Measurements from ENCODE around the gene LMAN1. TPM values are rescaled to one million over a fixed set of nuclear protein-coding genes. Genes with fewer than 3 reads are reported as not detected.

Gene LMAN1, protein sequence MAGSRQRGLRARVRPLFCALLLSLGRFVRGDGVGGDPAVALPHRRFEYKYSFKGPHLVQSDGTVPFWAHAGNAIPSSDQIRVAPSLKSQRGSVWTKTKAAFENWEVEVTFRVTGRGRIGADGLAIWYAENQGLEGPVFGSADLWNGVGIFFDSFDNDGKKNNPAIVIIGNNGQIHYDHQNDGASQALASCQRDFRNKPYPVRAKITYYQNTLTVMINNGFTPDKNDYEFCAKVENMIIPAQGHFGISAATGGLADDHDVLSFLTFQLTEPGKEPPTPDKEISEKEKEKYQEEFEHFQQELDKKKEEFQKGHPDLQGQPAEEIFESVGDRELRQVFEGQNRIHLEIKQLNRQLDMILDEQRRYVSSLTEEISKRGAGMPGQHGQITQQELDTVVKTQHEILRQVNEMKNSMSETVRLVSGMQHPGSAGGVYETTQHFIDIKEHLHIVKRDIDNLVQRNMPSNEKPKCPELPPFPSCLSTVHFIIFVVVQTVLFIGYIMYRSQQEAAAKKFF
- 68.4 TPM for total RNA-seq

DNA sequence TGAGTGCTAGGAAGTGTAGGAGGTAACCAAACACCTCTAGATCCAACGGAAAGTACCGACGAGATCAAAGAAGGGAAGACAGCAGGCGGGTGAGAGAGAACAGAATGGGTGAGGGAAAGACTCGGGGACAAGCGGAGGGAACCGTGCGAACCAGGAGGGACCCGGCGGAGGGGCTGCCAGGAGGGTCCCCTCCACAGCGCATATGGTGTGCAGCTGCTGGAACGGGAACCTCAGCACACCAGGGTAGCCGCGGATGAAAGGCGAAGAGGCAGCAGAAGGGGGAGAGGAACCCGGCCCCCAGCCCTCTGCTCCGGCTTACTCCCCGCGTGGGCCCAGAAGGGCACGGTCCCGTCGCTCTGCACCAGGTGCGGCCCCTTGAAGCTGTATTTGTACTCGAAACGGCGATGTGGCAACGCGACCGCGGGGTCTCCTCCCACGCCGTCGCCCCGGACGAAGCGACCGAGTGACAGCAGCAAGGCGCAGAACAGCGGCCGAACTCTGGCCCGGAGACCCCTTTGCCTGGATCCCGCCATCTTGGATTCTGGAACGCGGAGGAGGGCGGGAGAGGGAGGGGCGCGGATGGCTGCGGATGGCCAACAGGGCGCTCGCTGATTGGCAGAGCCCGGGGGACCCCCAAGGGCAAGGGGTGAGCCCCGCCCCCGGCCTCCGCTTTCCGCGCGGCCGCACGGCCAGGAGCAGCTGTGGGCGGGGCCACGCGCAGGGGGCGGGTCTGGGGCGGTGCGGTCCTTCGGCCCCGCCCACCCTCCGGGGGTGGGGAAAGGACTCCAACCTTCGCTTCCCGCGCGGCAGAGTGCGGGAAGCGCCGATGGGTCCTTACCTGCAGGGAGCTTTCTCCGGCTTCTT, at the start of gene LMAN1:
Gene LMAN1 (minus strand): TSS at position 554 of the 864 bp plus-strand sequence. CDS start 21 bp downstream, at position 533.
- Histone ChIP-seq H3K4me3 (ENCODE audit: low read length in 3 of 3) (peak within 1 kb of the TSS; percentile 92 to 96 (median 95)), H3K36me3 (ENCODE audit: control insufficient read depth in 3 of 3, insufficient read depth in 3 of 3, low read length in 3 of 3) (peaks cover 9 to 10% (median 10%) of the 10 kb centered on the region in 3 donors), H3K4me1 (ENCODE audit: control insufficient read depth in 3 of 3, insufficient read depth in 3 of 3, low read length in 3 of 3) (peaks cover 3 to 9% (median 8%) of the 10 kb centered on the region in 3 donors), H3K27ac (ENCODE audit: low read depth, low read length) (peak within 1 kb of the TSS; percentile 88), H3K9ac (ENCODE audit: low read depth in 1 of 3, low read length in 3 of 3) (peak within 1 kb of the TSS; percentile 95 to 97 (median 96)), H3K27me3 (ENCODE audit: control insufficient read depth in 3 of 3, insufficient read depth in 3 of 3, low read length in 3 of 3) (no peaks in the 10 kb centered on the region), H3K9me3 (ENCODE audit: control insufficient read depth in 3 of 3, low read length in 3 of 3) (no peaks in the 10 kb centered on the region)

DNA sequence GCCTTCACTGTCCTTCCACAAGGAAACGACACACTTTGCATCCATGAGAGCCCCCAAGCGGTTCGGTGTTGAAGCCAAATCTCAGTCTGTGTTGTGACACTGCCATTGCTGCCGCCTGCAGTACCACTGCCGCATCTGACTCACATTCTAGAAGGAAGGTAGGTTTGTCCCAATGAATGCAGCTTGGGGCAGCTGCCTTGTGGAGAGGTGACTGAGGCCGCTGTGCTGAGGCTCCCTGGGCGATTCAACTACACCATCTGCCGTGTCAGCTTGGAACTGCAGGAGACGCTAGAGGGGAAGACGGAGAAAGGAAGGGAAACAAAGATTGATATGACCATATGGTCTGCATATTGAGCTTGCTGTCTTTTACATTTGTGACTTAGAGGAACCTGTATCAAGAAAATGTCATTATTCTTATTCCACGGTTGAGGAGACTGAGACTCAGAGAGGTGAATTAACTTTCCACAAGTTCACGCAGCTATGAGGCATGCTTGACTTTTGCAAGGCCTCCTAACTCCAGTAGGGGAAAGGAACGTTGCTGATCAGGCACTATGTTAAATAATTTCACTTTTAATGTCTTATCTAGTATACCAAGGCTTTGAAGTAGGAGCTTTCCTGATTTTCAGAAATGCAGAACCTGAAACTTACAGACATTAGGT, 43.5 kb upstream of the LMAN1 start:
- Histone ChIP-seq H3K27me3 (ENCODE audit: control insufficient read depth in 3 of 3, insufficient read depth in 3 of 3, low read length in 3 of 3) (no peaks in the 10 kb centered on the region), H3K9ac (ENCODE audit: low read depth in 1 of 3, low read length in 3 of 3) (no peak overlapping the region), H3K4me1 (ENCODE audit: control insufficient read depth in 3 of 3, insufficient read depth in 3 of 3, low read length in 3 of 3) (no peaks in the 10 kb centered on the region), H3K36me3 (ENCODE audit: control insufficient read depth in 3 of 3, insufficient read depth in 3 of 3, low read length in 3 of 3) (no peaks in the 10 kb centered on the region), H3K4me3 (ENCODE audit: low read length in 3 of 3) (no peak overlapping the region), H3K27ac (ENCODE audit: low read depth, low read length) (no peak overlapping the region), H3K9me3 (ENCODE audit: control insufficient read depth in 3 of 3, low read length in 3 of 3) (no peaks in the 10 kb centered on the region)

DNA sequence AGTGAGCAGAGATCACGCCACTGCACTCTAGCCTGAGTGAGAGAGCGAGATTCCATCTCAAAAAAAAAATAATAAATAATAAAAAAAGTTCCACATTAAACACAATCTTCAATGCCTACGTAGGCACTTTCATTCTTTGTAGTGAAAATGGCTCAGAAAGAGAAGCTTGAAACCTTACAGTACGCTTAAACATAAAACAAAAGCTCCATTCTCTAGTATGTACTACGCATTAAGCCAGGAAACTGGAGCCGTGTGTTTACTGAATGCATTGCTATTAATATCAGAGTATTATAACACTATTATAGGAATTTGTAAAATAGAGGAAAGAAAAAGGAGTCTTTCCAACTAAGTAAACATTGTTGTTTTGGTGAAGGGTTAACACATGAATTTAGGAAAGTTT, 41.3 kb upstream of the LMAN1 start:
- Histone ChIP-seq H3K4me3 (ENCODE audit: low read length in 3 of 3) (no peak overlapping the region), H3K4me1 (ENCODE audit: control insufficient read depth in 3 of 3, insufficient read depth in 3 of 3, low read length in 3 of 3) (no peaks in the 10 kb centered on the region), H3K27me3 (ENCODE audit: control insufficient read depth in 3 of 3, insufficient read depth in 3 of 3, low read length in 3 of 3) (no peaks in the 10 kb centered on the region), H3K36me3 (ENCODE audit: control insufficient read depth in 3 of 3, insufficient read depth in 3 of 3, low read length in 3 of 3) (no peaks in the 10 kb centered on the region), H3K9me3 (ENCODE audit: control insufficient read depth in 3 of 3, low read length in 3 of 3) (no peaks in the 10 kb centered on the region), H3K9ac (ENCODE audit: low read depth in 1 of 3, low read length in 3 of 3) (no peak overlapping the region), H3K27ac (ENCODE audit: low read depth, low read length) (no peak overlapping the region)

DNA sequence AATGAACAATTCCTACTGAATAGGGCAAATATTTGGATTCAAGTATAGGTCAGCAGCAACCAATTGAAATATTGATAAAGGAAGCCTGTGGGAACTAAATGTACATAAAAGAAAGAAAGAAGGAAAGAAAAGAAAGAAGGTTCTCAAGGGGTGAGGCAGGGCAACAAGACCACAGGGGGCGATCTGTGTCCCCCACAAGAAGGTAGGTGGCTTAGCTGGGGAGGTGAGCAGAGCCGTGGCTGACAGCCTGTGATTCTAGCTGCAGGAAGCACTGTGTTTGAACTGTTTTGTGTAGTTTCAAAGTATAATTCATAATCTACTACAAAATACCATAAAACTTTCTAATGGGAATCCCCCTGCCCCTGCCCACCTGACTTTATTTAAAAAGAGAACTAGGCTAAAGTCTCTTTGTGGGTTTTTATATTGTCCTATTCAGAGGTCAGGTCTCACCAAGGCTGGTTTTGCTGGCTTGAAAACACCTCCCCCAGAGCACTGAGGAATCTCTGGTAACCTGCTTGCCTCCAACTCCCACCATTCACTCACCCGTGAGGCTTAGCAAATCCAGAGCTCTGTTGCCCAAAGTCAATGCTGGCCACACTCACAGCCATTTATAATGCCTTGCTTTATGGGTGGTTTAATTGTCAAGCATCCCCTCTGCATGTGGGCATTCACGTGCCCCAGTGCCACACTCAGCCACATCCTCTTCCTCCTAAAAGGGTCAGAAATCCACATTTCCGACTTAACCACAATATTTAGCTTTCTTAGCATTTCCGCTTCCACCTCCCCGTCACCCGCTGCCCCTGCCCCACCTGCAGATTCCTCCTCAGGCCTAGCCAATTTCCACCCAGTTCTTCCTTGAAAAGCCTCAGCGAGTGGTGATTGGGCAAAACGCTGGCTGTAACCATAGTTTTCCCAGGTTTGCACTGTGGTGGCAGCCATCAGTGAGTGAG, 36.4 kb upstream of the LMAN1 start:
- H3K9ac ChIP-seq (ENCODE audit: low read depth in 1 of 3, low read length in 3 of 3): no peak overlapping the region
- no peak overlapping the region for H3K27ac ChIP-seq (ENCODE audit: low read depth, low read length)
- H3K9me3 ChIP-seq (ENCODE audit: control insufficient read depth in 3 of 3, low read length in 3 of 3): no peaks in the 10 kb centered on the region
- H3K27me3 ChIP-seq (ENCODE audit: control insufficient read depth in 3 of 3, insufficient read depth in 3 of 3, low read length in 3 of 3): no peaks in the 10 kb centered on the region
- H3K36me3 ChIP-seq (ENCODE audit: control insufficient read depth in 3 of 3, insufficient read depth in 3 of 3, low read length in 3 of 3): no peaks in the 10 kb centered on the region
- H3K4me1 ChIP-seq (ENCODE audit: control insufficient read depth in 3 of 3, insufficient read depth in 3 of 3, low read length in 3 of 3): no peaks in the 10 kb centered on the region
- no peak overlapping the region for H3K4me3 ChIP-seq (ENCODE audit: low read length in 3 of 3)

DNA sequence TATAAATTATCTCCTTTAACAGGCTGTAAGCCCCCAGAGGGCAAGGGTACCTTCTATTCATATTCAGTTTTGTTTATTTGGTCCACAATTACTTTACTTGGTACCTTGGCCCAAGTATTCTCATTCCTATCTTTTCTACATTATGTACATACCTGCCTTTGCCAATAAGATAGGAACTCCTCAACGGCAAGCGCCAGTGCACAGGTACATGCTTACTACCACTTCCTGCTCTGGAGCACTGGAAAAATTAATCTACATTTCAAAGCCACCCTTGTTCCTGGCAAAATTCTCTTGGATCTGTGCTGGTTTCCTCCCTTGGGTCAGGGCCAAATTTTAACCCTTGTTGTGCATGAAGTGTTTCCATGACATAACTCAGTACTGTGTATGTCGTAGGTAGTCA, 34.3 kb upstream of the LMAN1 start:
- Histone ChIP-seq H3K4me3 (ENCODE audit: low read length in 3 of 3) (no peak overlapping the region), H3K9ac (ENCODE audit: low read depth in 1 of 3, low read length in 3 of 3) (no peak overlapping the region), H3K27me3 (ENCODE audit: control insufficient read depth in 3 of 3, insufficient read depth in 3 of 3, low read length in 3 of 3) (no peaks in the 10 kb centered on the region), H3K9me3 (ENCODE audit: control insufficient read depth in 3 of 3, low read length in 3 of 3) (no peaks in the 10 kb centered on the region), H3K27ac (ENCODE audit: low read depth, low read length) (no peak overlapping the region), H3K4me1 (ENCODE audit: control insufficient read depth in 3 of 3, insufficient read depth in 3 of 3, low read length in 3 of 3) (peaks cover 3 to 11% (median 3%) of the 10 kb centered on the region in 3 donors), H3K36me3 (ENCODE audit: control insufficient read depth in 3 of 3, insufficient read depth in 3 of 3, low read length in 3 of 3) (no peaks in the 10 kb centered on the region)

DNA sequence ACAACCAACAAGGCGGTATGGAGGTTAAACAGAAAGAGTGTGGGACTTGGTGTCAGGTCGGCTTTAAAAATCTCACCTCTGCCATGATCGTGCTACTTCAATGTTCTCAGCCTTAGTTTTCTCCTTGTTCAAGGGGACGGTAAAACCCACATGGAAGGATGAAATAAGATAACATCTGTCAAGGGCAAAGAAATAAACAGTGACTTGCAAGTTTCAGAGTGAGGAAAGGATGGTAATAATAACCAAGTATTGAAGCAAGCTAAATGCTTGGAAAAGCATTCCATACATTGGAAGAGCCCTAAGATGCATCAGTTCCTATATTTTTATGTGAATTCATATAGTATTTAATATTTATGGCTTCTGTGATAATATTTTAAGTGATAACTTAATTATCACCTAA, 29.8 kb upstream of the LMAN1 start:
- no peaks in the 10 kb centered on the region for H3K9me3 ChIP-seq (ENCODE audit: control insufficient read depth in 3 of 3, low read length in 3 of 3)
- peak overlapping the region in 1 of 3 donors; percentile 1 for H3K4me3 ChIP-seq (ENCODE audit: low read length in 3 of 3)
- no peak overlapping the region for H3K9ac ChIP-seq (ENCODE audit: low read depth in 1 of 3, low read length in 3 of 3)
- no peaks in the 10 kb centered on the region for H3K27me3 ChIP-seq (ENCODE audit: control insufficient read depth in 3 of 3, insufficient read depth in 3 of 3, low read length in 3 of 3)
- peak overlapping the region; percentile 50 for H3K27ac ChIP-seq (ENCODE audit: low read depth, low read length)
- H3K36me3 ChIP-seq (ENCODE audit: control insufficient read depth in 3 of 3, insufficient read depth in 3 of 3, low read length in 3 of 3): no peaks in the 10 kb centered on the region
- peaks cover 8 to 21% (median 12%) of the 10 kb centered on the region in 3 donors for H3K4me1 ChIP-seq (ENCODE audit: control insufficient read depth in 3 of 3, insufficient read depth in 3 of 3, low read length in 3 of 3)

DNA sequence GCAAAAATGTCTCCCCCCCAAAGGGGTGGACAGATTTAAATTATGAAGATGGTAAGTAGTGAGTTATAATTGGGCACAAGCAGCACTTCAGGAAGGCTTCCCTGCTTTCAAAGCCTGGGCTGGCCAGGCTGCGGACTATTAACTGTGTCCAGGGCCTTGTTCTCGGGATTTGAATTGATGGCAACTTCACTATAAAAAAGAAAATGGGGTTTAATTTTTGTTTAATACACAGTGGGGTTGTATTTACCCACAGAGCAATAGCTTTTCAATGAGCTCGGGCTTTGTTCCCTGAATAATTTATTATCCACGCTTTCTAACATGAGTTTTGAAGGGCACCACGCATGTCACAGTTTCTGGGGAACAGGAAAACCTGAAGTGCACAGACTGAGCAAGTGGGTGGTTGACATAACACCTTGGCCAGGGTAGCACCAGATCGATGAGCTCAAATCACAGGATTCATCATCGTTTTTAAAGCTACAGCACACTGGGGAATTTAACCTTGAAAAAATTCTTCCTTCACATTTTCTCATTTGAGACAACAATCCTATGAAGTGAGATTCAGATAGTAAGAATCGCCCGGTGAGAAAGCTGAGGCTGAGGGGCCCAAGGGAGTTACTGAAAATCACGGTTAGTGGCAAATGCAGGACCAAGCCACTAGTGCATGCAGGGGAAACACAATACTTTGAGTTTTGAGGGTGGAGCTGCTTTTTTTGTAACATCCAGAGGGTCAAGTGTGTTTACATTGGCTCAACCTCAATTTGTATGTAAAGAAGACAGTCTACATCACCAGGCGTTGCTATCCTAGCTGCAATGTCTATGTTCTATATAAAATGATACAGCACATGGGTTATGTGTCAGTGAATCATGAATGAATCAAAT, 28.9 kb upstream of the LMAN1 start:
- H3K9me3 ChIP-seq (ENCODE audit: control insufficient read depth in 3 of 3, low read length in 3 of 3): no peaks in the 10 kb centered on the region
- no peaks in the 10 kb centered on the region for H3K36me3 ChIP-seq (ENCODE audit: control insufficient read depth in 3 of 3, insufficient read depth in 3 of 3, low read length in 3 of 3)
- H3K27me3 ChIP-seq (ENCODE audit: control insufficient read depth in 3 of 3, insufficient read depth in 3 of 3, low read length in 3 of 3): no peaks in the 10 kb centered on the region
- H3K4me3 ChIP-seq (ENCODE audit: low read length in 3 of 3): no peak overlapping the region
- H3K4me1 ChIP-seq (ENCODE audit: control insufficient read depth in 3 of 3, insufficient read depth in 3 of 3, low read length in 3 of 3): peaks cover 8 to 21% (median 12%) of the 10 kb centered on the region in 3 donors
- H3K9ac ChIP-seq (ENCODE audit: low read depth in 1 of 3, low read length in 3 of 3): no peak overlapping the region
- peak overlapping the region; percentile 50 for H3K27ac ChIP-seq (ENCODE audit: low read depth, low read length)

DNA sequence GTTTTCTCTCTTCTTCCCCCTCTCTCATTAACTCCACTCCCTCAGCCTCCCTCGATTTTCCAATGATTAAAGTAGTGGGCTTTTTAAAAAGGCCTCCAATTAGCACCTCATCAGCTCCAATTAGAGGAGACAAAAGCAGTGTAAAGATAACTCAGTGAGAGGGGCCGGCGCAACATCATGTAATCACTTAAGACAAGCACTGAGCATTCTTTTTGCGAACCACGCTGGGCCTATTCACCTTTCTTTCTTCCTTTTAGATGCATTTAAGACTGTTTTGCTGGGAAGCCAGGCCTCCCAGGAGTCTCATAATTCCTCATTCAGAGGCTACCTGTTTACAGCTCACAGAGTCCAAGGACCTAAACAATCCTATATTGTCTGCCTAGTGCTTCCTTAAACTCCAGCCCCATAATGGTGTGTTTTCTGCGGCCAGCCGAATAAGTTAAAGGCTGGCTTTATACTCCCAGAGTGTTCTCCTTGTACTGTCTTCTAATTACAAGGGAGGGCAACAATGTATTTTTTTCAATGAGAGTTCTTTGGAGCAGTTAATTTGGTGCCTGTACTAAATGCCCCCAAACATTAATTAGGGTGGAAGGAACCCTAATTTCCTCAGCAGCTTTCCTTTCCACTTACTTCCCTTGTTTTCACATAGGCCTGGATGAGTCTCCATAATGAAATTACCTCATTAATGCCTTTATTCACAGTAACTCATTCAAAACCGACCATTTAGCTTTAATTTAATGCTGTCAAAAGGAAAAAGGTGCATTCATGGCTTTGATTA, 28.0 kb upstream of the LMAN1 start:
- H3K9ac ChIP-seq (ENCODE audit: low read depth in 1 of 3, low read length in 3 of 3): no peak overlapping the region
- H3K4me1 ChIP-seq (ENCODE audit: control insufficient read depth in 3 of 3, insufficient read depth in 3 of 3, low read length in 3 of 3): peaks cover 8 to 21% (median 12%) of the 10 kb centered on the region in 3 donors
- no peak overlapping the region for H3K27ac ChIP-seq (ENCODE audit: low read depth, low read length)
- no peak overlapping the region for H3K4me3 ChIP-seq (ENCODE audit: low read length in 3 of 3)
- H3K9me3 ChIP-seq (ENCODE audit: control insufficient read depth in 3 of 3, low read length in 3 of 3): no peaks in the 10 kb centered on the region
- no peaks in the 10 kb centered on the region for H3K27me3 ChIP-seq (ENCODE audit: control insufficient read depth in 3 of 3, insufficient read depth in 3 of 3, low read length in 3 of 3)
- H3K36me3 ChIP-seq (ENCODE audit: control insufficient read depth in 3 of 3, insufficient read depth in 3 of 3, low read length in 3 of 3): no peaks in the 10 kb centered on the region

Measured in skeletal muscle tissue (tissue), 4 donors.